SU-DHL-6 (cell line): ENCODE results near the gene TTN.

Source experiments
- H2AFZ ChIP-seq: fragments of 200-600 bp; sonication (generic); 2 replicates; pipeline ENCODE4 v1.6.1; 2014; ENCODE audit warnings: low read depth, mild to moderate bottlenecking, moderate library complexity, mixed read lengths, antibody characterized with exemption, low read length; ENCODE audit not compliant: severe bottlenecking
- H3F3A ChIP-seq: fragments of 200-600 bp; shearing (Covaris generic); 2 replicates; pipeline ENCODE4 v1.6.0; 2016; ENCODE audit warnings: antibody characterized with exemption, mild to moderate bottlenecking; ENCODE audit not compliant: insufficient read depth
- H3K27ac ChIP-seq: fragments of 200-600 bp; sonication (generic); 2 replicates; pipeline ENCODE4 v1.5.1; 2016; ENCODE audit warnings: low read depth, mild to moderate bottlenecking, low read length, moderate library complexity, mixed read lengths
- H3K27me3 ChIP-seq: fragments of 200-600 bp; sonication (generic), shearing (Covaris generic); 2 replicates; pipeline ENCODE4 v1.6.0; 2014; ENCODE audit warnings: mild to moderate bottlenecking, low read length
- H3K36me3 ChIP-seq: fragments of 200-600 bp; sonication (generic); 2 replicates; pipeline ENCODE4 v1.6.1; 2014; ENCODE audit warnings: mild to moderate bottlenecking, low read length, mixed read lengths
- H3K4me2 ChIP-seq: fragments of 300-600, 200-600 bp; shearing (Covaris generic), sonication (generic); 2 replicates; pipeline ENCODE4 v1.6.0; 2014; ENCODE audit warnings: low read length, low read depth, mild to moderate bottlenecking; ENCODE audit not compliant: poor library complexity, severe bottlenecking
- H3K4me3 ChIP-seq: fragments of 200-600 bp; sonication (generic); 2 replicates; pipeline ENCODE4 v1.5.1; 2014; ENCODE audit warnings: antibody characterized with exemption, low read length, mild to moderate bottlenecking, mixed read lengths; ENCODE audit not compliant: insufficient read depth, poor library complexity, severe bottlenecking
- H3K79me2 ChIP-seq: fragments of 200-600 bp; sonication (generic); 2 replicates; pipeline ENCODE4 v1.6.1; 2014; ENCODE audit warnings: mild to moderate bottlenecking, low read length, moderate library complexity; ENCODE audit not compliant: insufficient read depth
- H3K9ac ChIP-seq: fragments of 200-600 bp; sonication (generic); 2 replicates; pipeline ENCODE4 v1.7.0; 2014; ENCODE audit warnings: mild to moderate bottlenecking, low read length
- H3K9me2 ChIP-seq: fragments of 200-600 bp; sonication (generic); replicated peaks from 2 replicates; pipeline ENCODE4 v1.6.1; 2014; ENCODE audit warnings: low read length; ENCODE audit not compliant: insufficient read depth
- H3K9me3 ChIP-seq: fragments of 200-600 bp; sonication (generic); 2 replicates; pipeline ENCODE4 v1.6.1; 2014; ENCODE audit warnings: low read length, mixed read lengths; ENCODE audit not compliant: insufficient read depth
- H4K20me1 ChIP-seq: fragments of 200-600 bp; sonication (generic); 2 replicates; pipeline ENCODE4 v1.6.1; 2014; ENCODE audit warnings: low read depth, mild to moderate bottlenecking, antibody characterized with exemption, low read length, moderate library complexity, mixed read lengths
- CTCF ChIP-seq: fragments of 200-600 bp; sonication (generic); IDR thresholded peaks from one replicate; pipeline ENCODE4 v1.5.1; 2017; ENCODE audit warnings: antibody characterized with exemption, mild to moderate bottlenecking, low read length, moderate library complexity; ENCODE audit not compliant: insufficient read depth, poor library complexity, severe bottlenecking
- EZH2phosphoT487 ChIP-seq: fragments of 200-600 bp; sonication (generic), shearing (Covaris generic); conservative IDR thresholded peaks from 2 replicates; pipeline ENCODE4 v1.6.1; 2018; ENCODE audit warnings: mild to moderate bottlenecking, antibody characterized with exemption, low read length, moderate library complexity, mixed read lengths

The TTN gene

GRCh38 chr2:178716394-178716793 is 90.8 kb downstream of the TTN start:
- H2AFZ ChIP-seq = no peak overlapping the region
- no peak overlapping the region for H3K27ac ChIP-seq
- no peaks in the 10 kb centered on the region for H3F3A ChIP-seq
- H3K36me3 ChIP-seq = no peaks in the 10 kb centered on the region
- H3K9me2 ChIP-seq = no peaks in the 10 kb centered on the region
- H3K9ac ChIP-seq = no peak overlapping the region
- H3K4me2 ChIP-seq = no peak overlapping the region
- no peaks in the 10 kb centered on the region for H3K9me3 ChIP-seq
- H3K79me2 ChIP-seq = no peaks in the 10 kb centered on the region
- H3K27me3 ChIP-seq = no peaks in the 10 kb centered on the region
- TF ChIP-seq EZH2phosphoT487 (no peak), CTCF (no peak)
- H3K4me3 ChIP-seq = no peak overlapping the region
- H4K20me1 ChIP-seq = no peaks in the 10 kb centered on the region

- Histone ChIP-seq H3K9me2 (no peaks in the 10 kb centered on the region), H4K20me1 (no peaks in the 10 kb centered on the region), H3K9ac (no peak overlapping the region), H3F3A (no peaks in the 10 kb centered on the region), H3K4me2 (no peak overlapping the region), H3K4me3 (no peak overlapping the region), H3K36me3 (no peaks in the 10 kb centered on the region), H2AFZ (no peak overlapping the region), H3K79me2 (no peaks in the 10 kb centered on the region), H3K9me3 (no peaks in the 10 kb centered on the region), H3K27ac (no peak overlapping the region), H3K27me3 (no peaks in the 10 kb centered on the region)
- TF ChIP-seq EZH2phosphoT487 (no peak), CTCF (no peak)
These were observed 91.9 kb downstream of the TTN start for GRCh38 chr2:178715366-178715765.

GRCh38 chr2:178707476-178707875 is 99.7 kb downstream of the TTN start:
- Histone ChIP-seq H3K79me2 (no peaks in the 10 kb centered on the region), H2AFZ (no peak overlapping the region), H3K9me3 (no peaks in the 10 kb centered on the region), H3K27me3 (no peaks in the 10 kb centered on the region), H3K27ac (no peak overlapping the region), H3K4me3 (no peak overlapping the region), H3K9ac (no peak overlapping the region), H3K9me2 (no peaks in the 10 kb centered on the region), H3K36me3 (no peaks in the 10 kb centered on the region), H4K20me1 (no peaks in the 10 kb centered on the region), H3K4me2 (no peak overlapping the region), H3F3A (no peaks in the 10 kb centered on the region)
- TF ChIP-seq EZH2phosphoT487 (no peak), CTCF (no peak)

GRCh38 chr2:178704876-178705275 is 102.3 kb downstream of the TTN start:
- TF ChIP-seq CTCF (no peak), EZH2phosphoT487 (no peak)
- H3K9me3 ChIP-seq = no peaks in the 10 kb centered on the region
- H4K20me1 ChIP-seq = no peaks in the 10 kb centered on the region
- no peaks in the 10 kb centered on the region for H3K9me2 ChIP-seq
- H2AFZ ChIP-seq = no peak overlapping the region
- H3K27ac ChIP-seq = no peak overlapping the region
- H3F3A ChIP-seq = no peaks in the 10 kb centered on the region
- H3K27me3 ChIP-seq = no peaks in the 10 kb centered on the region
- H3K4me3 ChIP-seq = no peak overlapping the region
- no peaks in the 10 kb centered on the region for H3K79me2 ChIP-seq
- H3K36me3 ChIP-seq = no peaks in the 10 kb centered on the region
- no peak overlapping the region for H3K9ac ChIP-seq
- H3K4me2 ChIP-seq = no peak overlapping the region
